Right atrium auricular region (tissue), 2 donors: ENCODE results near the gene RAB17. TPM values are rescaled to one million over a fixed set of nuclear protein-coding genes. Genes with fewer than 3 reads are reported as not detected.
"Not testable (repeated sequence)": the region's sequence is repeated elsewhere in the genome, so short reads cannot be mapped to it uniquely, and the experiment has no call there.

Experiments used
- DNase-seq: peaks from one replicate; pipeline ENCODE4 v3.0.0-alpha.2; 2019; ENCODE audit warnings: low spot score
- H3K27ac ChIP-seq, 2 donors: fragments of 200-600 bp; sonication (generic); 1 replicate in 1 of 2; 2 replicates in 1 of 2; pipeline ENCODE4 v1.5.1; 2016 to 2019
- H3K27me3 ChIP-seq, 2 donors: fragments of 200-600 bp; sonication (generic); one replicate each; pipeline versions ENCODE4 v1.5.1 to v1.6.0; 2017 to 2019
- H3K36me3 ChIP-seq: fragments of 200-600 bp; sonication (generic); one replicate; pipeline ENCODE4 v1.5.1; 2016
- H3K4me1 ChIP-seq, 2 donors: fragments of 200-600 bp; sonication (generic); one replicate each; pipeline versions ENCODE4 v1.5.1 to v1.6.0; 2017 to 2019
- H3K4me3 ChIP-seq, 2 donors: fragments of 200-600 bp; sonication (generic); 1 replicate in 1 of 2; 2 replicates in 1 of 2; pipeline ENCODE4 v1.5.1; 2017 to 2019; ENCODE audit warnings: mild to moderate bottlenecking in 1 of 2, moderate library complexity in 1 of 2
- H3K9me3 ChIP-seq, 2 donors: fragments of 200-600 bp; sonication (generic); one replicate each; pipeline ENCODE4 v1.5.1; 2019
- total RNA-seq, 2 donors: library from RNA; depleted of rRNA; stranded (reverse); fragments of >200 nt; gene quantifications; one replicate each; pipeline ENCODE4 v1.1.0, GENCODE V29; 2016
- TF ChIP-seq, protein P1 (sequence below), 2 donors: fragments of 200-600 bp; sonication (generic); IDR thresholded peaks; one replicate each; pipeline ENCODE4 v1.5.1; 2019; ENCODE audit warnings: antibody characterized with exemption in 2 of 2

The RAB17 gene
- total RNA-seq, 2 donors from 2014 or later: 1.0 to 4.5 TPM

DNA sequence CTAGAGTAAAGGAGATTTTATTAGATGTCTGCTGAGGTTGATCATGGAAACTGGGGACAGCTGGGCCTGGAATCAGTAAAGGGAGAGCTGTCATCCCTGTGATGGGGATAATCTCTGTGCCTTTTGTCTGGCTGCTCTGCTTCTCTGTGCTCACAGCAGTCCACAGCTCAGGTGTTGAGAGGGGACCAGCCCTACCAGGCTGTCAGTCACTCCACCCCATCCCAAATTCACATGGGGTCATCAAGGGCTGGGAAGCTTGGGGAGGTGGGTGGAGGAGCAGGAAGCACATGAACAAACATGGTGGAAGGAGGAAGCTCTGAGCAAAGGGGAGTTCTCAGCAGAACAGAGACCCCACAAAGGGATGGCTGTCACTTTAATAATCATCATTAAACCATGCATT is 23.1 kb upstream of the RAB17 start:
- Histone ChIP-seq H3K27me3 (no peaks in the 10 kb centered on the region), H3K9me3 (no peaks in the 10 kb centered on the region), H3K4me3 (no peak overlapping the region), H3K36me3 (no peaks in the 10 kb centered on the region), H3K27ac (no peak overlapping the region), H3K4me1 (peaks cover 0 to 36% of the 10 kb centered on the region in 2 donors)
- TF ChIP-seq, protein P1, sequence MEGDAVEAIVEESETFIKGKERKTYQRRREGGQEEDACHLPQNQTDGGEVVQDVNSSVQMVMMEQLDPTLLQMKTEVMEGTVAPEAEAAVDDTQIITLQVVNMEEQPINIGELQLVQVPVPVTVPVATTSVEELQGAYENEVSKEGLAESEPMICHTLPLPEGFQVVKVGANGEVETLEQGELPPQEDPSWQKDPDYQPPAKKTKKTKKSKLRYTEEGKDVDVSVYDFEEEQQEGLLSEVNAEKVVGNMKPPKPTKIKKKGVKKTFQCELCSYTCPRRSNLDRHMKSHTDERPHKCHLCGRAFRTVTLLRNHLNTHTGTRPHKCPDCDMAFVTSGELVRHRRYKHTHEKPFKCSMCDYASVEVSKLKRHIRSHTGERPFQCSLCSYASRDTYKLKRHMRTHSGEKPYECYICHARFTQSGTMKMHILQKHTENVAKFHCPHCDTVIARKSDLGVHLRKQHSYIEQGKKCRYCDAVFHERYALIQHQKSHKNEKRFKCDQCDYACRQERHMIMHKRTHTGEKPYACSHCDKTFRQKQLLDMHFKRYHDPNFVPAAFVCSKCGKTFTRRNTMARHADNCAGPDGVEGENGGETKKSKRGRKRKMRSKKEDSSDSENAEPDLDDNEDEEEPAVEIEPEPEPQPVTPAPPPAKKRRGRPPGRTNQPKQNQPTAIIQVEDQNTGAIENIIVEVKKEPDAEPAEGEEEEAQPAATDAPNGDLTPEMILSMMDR (IDR thresholded peaks at IDR 0.05): no peak
- no peak for DNase-seq

DNA sequence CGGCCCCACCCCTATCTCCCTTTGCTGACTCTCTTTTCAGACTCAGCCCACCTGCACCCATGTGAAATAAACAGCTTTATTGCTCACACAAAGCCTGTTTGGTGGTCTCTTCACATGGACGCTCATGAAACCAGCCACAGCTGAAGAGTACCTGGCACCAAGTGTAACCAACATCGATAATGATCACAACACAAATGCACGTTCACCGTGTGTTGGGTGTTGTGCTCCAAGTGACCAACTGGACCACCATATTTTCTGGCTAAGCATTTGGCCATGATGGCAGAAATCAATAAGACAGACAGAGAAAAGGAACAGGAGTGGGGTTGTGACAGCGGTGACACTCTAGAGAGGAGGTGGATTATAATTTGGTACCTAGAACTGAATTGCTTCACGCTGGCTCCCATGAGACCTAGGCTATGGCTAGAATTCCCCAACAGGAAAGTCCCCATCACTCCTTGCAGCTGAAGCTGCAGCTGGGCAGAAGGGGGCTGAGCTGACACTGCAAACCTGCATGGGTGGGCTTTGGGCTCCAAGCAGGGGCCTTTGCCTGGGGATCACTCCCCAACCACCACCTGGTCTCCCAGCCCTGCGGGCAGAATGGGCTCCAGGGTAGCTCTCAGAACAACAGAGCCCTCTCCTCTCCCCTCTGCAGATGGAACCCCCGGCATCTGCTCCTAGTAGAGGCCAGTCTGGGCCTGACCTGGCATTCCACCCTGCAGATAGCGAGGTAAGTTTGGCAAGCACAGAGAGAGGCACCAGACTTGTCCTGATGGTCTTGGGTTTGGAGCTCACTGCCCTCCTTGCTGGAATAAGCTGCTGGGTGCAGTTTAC is 22.2 kb upstream of the RAB17 start:
- no peaks in the 10 kb centered on the region for H3K27me3 ChIP-seq
- H3K4me3 ChIP-seq: no peak overlapping the region
- H3K27ac ChIP-seq: no peak overlapping the region
- H3K9me3 ChIP-seq: no peaks in the 10 kb centered on the region
- H3K36me3 ChIP-seq: no peaks in the 10 kb centered on the region
- DNase-seq: no peak
- TF ChIP-seq, protein P1 (IDR thresholded peaks at IDR 0.05): no peak
- peaks cover 0 to 35% of the 10 kb centered on the region in 2 donors for H3K4me1 ChIP-seq

DNA sequence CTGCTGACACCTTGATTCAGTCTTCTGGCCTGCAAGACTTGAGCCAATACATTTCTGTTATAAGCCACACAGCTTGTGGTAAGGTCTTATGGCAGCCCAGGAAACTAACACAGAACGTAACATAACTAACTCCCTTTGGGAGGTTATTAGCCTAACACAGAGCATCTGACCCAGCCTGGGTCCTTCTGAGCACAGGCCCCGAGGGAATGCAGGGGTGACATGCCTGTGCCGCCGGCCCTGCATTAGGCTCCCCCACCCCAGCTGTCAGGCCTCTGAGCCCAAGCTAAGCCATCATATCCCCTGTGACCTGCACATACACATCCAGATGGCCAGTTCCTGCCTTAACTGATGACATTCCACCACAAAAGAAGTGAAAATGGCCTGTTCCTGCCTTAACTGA is 16.0 kb upstream of the RAB17 start:
- H3K27me3 ChIP-seq, H3K27ac ChIP-seq, H3K36me3 ChIP-seq, H3K9me3 ChIP-seq, DNase-seq, H3K4me3 ChIP-seq: not testable (repeated sequence)
- H3K4me1 ChIP-seq: peaks cover 0 to 20% of the 10 kb centered on the region in 2 donors

DNA sequence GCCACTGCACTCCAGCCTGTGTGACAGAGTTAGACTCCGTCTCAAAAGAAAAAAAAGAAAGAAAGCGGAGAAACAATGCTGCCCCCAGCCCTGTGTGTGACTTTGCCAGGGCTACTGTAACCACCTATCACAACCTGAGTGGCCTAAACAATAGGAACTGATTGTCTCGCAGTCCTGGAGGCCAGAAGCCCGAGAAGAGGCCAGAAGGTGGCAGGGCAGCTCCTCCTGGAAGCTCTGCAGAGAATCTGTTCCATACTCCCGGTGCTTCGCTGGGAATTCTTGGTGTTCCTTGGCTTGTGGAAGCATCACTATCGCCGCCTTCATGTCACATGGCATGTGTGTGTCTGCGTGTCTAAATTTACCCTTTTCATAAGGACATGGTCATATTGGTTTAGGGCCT is 14.4 kb upstream of the RAB17 start:
- Histone ChIP-seq H3K4me1 (peaks cover 0 to 33% of the 10 kb centered on the region in 2 donors), H3K27me3 (no peaks in the 10 kb centered on the region), H3K36me3 (no peaks in the 10 kb centered on the region), H3K27ac (no peak overlapping the region), H3K9me3 (no peaks in the 10 kb centered on the region), H3K4me3 (no peak overlapping the region)
- DNase-seq: no peak
- TF ChIP-seq, protein P1 (IDR thresholded peaks at IDR 0.05): peak in 1 of 2 donors; percentile 38

DNA sequence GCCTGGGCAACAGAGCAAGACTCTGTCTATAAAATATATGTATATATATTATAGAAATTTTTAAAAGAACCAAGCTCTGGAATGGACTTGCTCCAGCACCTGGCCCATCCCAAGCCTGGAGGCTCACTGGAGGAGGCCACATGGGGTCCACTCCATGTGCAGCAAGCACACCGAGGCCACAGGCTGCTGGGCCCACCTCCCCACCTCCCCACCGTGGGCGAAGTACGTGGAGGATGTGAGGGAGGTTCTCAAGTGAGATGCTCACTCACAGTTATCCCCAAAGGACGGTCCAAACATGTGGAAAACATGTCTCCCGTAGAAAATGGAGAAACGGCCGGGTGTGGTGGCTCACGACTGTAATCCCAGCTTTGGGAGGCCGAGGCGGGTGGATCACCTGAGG is 13.9 kb upstream of the RAB17 start:
- DNase-seq: no peak
- TF ChIP-seq, protein P1 (IDR thresholded peaks at IDR 0.05): no peak
- Histone ChIP-seq H3K27ac (peak overlapping the region; percentile 2 to 45), H3K36me3 (no peaks in the 10 kb centered on the region), H3K4me3 (no peak overlapping the region), H3K4me1 (peaks cover 0 to 38% of the 10 kb centered on the region in 2 donors), H3K9me3 (no peaks in the 10 kb centered on the region), H3K27me3 (no peaks in the 10 kb centered on the region)

DNA sequence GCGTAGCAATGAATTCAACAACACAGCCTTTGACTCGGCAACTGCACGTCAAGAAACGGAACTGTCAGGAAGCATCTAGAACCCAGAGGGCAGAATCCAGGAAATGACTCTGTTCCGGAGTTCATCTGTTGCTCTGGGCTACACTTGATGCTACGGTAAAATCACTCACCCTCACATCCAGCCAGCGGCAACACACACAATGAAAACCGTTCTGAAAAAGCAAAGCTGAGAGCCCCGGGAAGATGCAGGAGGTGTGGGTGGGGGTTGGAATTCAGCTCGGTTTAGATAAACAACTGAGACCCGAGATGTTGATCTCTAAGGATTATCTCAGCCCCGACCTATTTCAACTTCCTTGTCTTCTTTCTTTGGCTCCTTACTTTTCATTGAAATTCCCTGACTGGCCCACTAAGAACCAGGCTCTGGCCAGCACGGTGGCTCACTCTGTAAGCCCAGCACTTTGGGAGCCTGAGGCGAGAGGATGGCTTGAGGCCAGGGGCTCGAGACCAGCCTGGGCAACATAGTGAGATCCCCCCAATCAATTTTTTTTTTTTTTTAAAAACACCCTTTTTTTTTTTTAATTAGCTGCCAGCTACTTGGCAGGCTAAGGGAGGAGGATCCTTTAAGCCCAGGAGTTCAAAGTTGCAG is 13.3 kb upstream of the RAB17 start:
- Histone ChIP-seq H3K27ac (peak overlapping the region; percentile 2 to 45), H3K9me3 (no peaks in the 10 kb centered on the region), H3K4me3 (no peak overlapping the region), H3K36me3 (no peaks in the 10 kb centered on the region), H3K27me3 (no peaks in the 10 kb centered on the region), H3K4me1 (peaks cover 0 to 38% of the 10 kb centered on the region in 2 donors)
- peak; percentile 75 for DNase-seq
- TF ChIP-seq, protein P1 (IDR thresholded peaks at IDR 0.05): no peak
